CD14-positive monocyte (primary cell): ENCODE data around the gene RUFY1. TPM values are rescaled to one million over a fixed set of nuclear protein-coding genes. Genes with fewer than 3 reads are reported as not detected.

Source experiments
- DNase-seq, 3 donors: peaks; one replicate each; pipeline ENCODE4 v3.0.0-alpha.2; 2011 to 2022
- H2AFZ ChIP-seq: 2 replicates; pipeline ENCODE4 v1.6.0; 2012; ENCODE audit warnings: mild to moderate bottlenecking, low read depth, low read length, inconsistent platforms; ENCODE audit not compliant: insufficient read depth, poor library complexity, severe bottlenecking
- H3K27ac ChIP-seq, 2 donors: 1 replicate in 1 of 2; 2 replicates in 1 of 2; pipeline ENCODE4 v1.5.1; 2012 to 2013; ENCODE audit warnings: low read length in 2 of 2, control low read depth in 1 of 2, inconsistent platforms in 1 of 2, low read depth in 1 of 2, mild to moderate bottlenecking in 1 of 2
- H3K27me3 ChIP-seq, 2 donors: one replicate each; pipeline versions ENCODE4 v1.6.0 to v1.6.1; 2011 to 2013; ENCODE audit warnings: low read length in 2 of 2; ENCODE audit not compliant: control insufficient read depth in 2 of 2, insufficient read depth in 2 of 2
- H3K36me3 ChIP-seq, 2 donors: replicated peaks in 1 of 2; 1 replicate in 1 of 2; 2 replicates in 1 of 2; pipeline versions ENCODE4 v1.5.1 to v1.6.1; 2012 to 2013; ENCODE audit warnings: low read length in 2 of 2, control low read depth in 1 of 2, inconsistent platforms in 1 of 2, mild to moderate bottlenecking in 1 of 2; ENCODE audit not compliant: insufficient read depth in 2 of 2, control insufficient read depth in 1 of 2
- H3K4me1 ChIP-seq, 2 donors: 1 replicate in 1 of 2; 2 replicates in 1 of 2; pipeline versions ENCODE4 v1.5.1 to v1.6.1; 2012 to 2013; ENCODE audit warnings: low read length in 2 of 2, control low read depth in 1 of 2, inconsistent platforms in 1 of 2, mild to moderate bottlenecking in 1 of 2, moderate library complexity in 1 of 2; ENCODE audit not compliant: insufficient read depth in 2 of 2, control insufficient read depth in 1 of 2
- H3K4me2 ChIP-seq: replicated peaks from 2 replicates; pipeline ENCODE3; 2012; ENCODE audit warnings: low read length, moderate library complexity, mild to moderate bottlenecking; ENCODE audit not compliant: poor library complexity, severe bottlenecking; ENCODE audit errors: extremely low read depth
- H3K4me3 ChIP-seq, 3 experiments: fragments of 200-600 bp in 1 of 3; sonication (generic) in 1 of 3; replicated peaks in 1 of 3; 1 replicate in 2 of 3; 2 replicates in 1 of 3; pipeline ENCODE4 v1.5.1; 2011 to 2013; ENCODE audit warnings: low read length in 3 of 3, mild to moderate bottlenecking in 3 of 3, control low read depth in 2 of 3, low read depth in 2 of 3, inconsistent platforms in 1 of 3, moderate library complexity in 1 of 3
- H3K79me2 ChIP-seq: 2 replicates; pipeline ENCODE4 v1.6.0; 2012; ENCODE audit warnings: mild to moderate bottlenecking, control low read depth, inconsistent platforms, low read length, moderate library complexity; ENCODE audit not compliant: insufficient read depth
- H3K9ac ChIP-seq: 2 replicates; pipeline ENCODE4 v1.6.0; 2017; ENCODE audit warnings: low read length, mild to moderate bottlenecking; ENCODE audit not compliant: insufficient read depth, poor library complexity, severe bottlenecking
- H3K9me3 ChIP-seq, 2 donors: replicated peaks in 1 of 2; 1 replicate in 1 of 2; 2 replicates in 1 of 2; pipeline versions ENCODE4 v1.5.1 to v1.6.1; 2012 to 2013; ENCODE audit warnings: low read length in 2 of 2, control low read depth in 1 of 2; ENCODE audit not compliant: control insufficient read depth in 1 of 2, insufficient read depth in 1 of 2
- H4K20me1 ChIP-seq: 2 replicates; pipeline ENCODE4 v1.6.0; 2012; ENCODE audit warnings: mild to moderate bottlenecking, low read length, control low read depth, moderate library complexity; ENCODE audit not compliant: insufficient read depth
- H3K27ac Mint-ChIP-seq, 7 donors: one replicate each; pipeline ENCODE4 v1.8.0; 2020; ENCODE audit warnings: mild to moderate bottlenecking in 7 of 7, mixed read lengths in 7 of 7, moderate library complexity in 6 of 7, inconsistent platforms in 2 of 7
- H3K27me3 Mint-ChIP-seq, 3 donors: one replicate each; pipeline ENCODE4 v1.8.0; 2021 to 2022; ENCODE audit warnings: low read depth in 3 of 3, mild to moderate bottlenecking in 3 of 3, mixed read lengths in 3 of 3, moderate library complexity in 3 of 3, inconsistent platforms in 1 of 3
- H3K36me3 Mint-ChIP-seq, 2 donors: one replicate each; pipeline ENCODE4 v1.8.0; 2020; ENCODE audit warnings: mixed read lengths in 2 of 2, inconsistent platforms in 1 of 2, mild to moderate bottlenecking in 1 of 2
- H3K4me1 Mint-ChIP-seq: one replicate; pipeline ENCODE4 v1.8.0; 2020; ENCODE audit warnings: mild to moderate bottlenecking, mixed read lengths
- H3K4me3 Mint-ChIP-seq, 2 donors: one replicate each; pipeline ENCODE4 v1.8.0; 2020; ENCODE audit warnings: mild to moderate bottlenecking in 2 of 2, mixed read lengths in 2 of 2, moderate library complexity in 1 of 2
- H3K9me3 Mint-ChIP-seq, 7 donors: one replicate each; pipeline ENCODE4 v1.8.0; 2020 to 2022; ENCODE audit warnings: mixed read lengths in 7 of 7, mild to moderate bottlenecking in 6 of 7, moderate library complexity in 6 of 7, inconsistent platforms in 2 of 7
- WGBS: methylation state at CpG from one replicate; pipeline ENCODE4 v1.1.5; 2013; ENCODE audit warnings: missing lambda C conversion rate; ENCODE audit not compliant: insufficient coverage; 5-methylcytosine and 5-hydroxymethylcytosine counted together
- intact Hi-C, 2 donors: fragments of 100-400 bp; cut with micrococcal nuclease; formaldehyde crosslinking; loops; one replicate each; pipeline versions ENCODE4 v1.15.0 to v1.15.1; 2023
- polyA plus RNA-seq, 3 donors: library from polyadenylated mRNA; depleted of rRNA in 1 of 3; unstranded in 2 of 3; stranded (reverse) in 1 of 3; fragments of 300-500 nt in 2 of 3; fragments of >200 nt in 1 of 3; fragmentation: Illumina TruSeq in 2 of 3; gene quantifications; 1 replicate in 2 of 3; 2 replicates in 1 of 3; pipeline ENCODE4 v1.2.3, GENCODE V29; 2012 to 2021
- TF ChIP-seq, protein P1 (sequence below): fragments of 200-600 bp; IDR thresholded peaks from one replicate; pipeline ENCODE4 v1.8.0; 2022; ENCODE audit warnings: antibody characterized with exemption, mild to moderate bottlenecking

Gene RUFY1
- polyA plus RNA-seq, 3 donors = 26.9 to 29.3 (median 28.8) TPM

GRCh38 chr5:179599973-179600372, 49.6 kb downstream of the RUFY1 start:
- intact Hi-C loops = no loop called here
- Histone ChIP-seq H3K27me3 (no peaks in the 10 kb centered on the region), H3K27ac (peak overlapping the region; percentile 59 to 68), H3K36me3 (peaks cover 53 to 85% of the 10 kb centered on the region in 2 donors), H3K4me2 (peak overlapping the region; percentile 13), H3K79me2 (no peaks in the 10 kb centered on the region), H3K4me3 (peak overlapping the region in 1 of 3 experiments; percentile 44), H3K4me1 (peaks cover 14 to 17% of the 10 kb centered on the region in 2 donors), H2AFZ (no peak overlapping the region), H3K9me3 (no peaks in the 10 kb centered on the region), H4K20me1 (peaks cover 15% of the 10 kb centered on the region), H3K9ac (peak overlapping the region; percentile 12)
- peak overlapping the region; percentile 34 to 84 (median 79) for H3K27ac Mint-ChIP-seq
- DNase-seq = peak; percentile 29 to 67 (median 42)
- H3K27me3 Mint-ChIP-seq = no peaks in the 10 kb centered on the region
- TF ChIP-seq, protein P1, sequence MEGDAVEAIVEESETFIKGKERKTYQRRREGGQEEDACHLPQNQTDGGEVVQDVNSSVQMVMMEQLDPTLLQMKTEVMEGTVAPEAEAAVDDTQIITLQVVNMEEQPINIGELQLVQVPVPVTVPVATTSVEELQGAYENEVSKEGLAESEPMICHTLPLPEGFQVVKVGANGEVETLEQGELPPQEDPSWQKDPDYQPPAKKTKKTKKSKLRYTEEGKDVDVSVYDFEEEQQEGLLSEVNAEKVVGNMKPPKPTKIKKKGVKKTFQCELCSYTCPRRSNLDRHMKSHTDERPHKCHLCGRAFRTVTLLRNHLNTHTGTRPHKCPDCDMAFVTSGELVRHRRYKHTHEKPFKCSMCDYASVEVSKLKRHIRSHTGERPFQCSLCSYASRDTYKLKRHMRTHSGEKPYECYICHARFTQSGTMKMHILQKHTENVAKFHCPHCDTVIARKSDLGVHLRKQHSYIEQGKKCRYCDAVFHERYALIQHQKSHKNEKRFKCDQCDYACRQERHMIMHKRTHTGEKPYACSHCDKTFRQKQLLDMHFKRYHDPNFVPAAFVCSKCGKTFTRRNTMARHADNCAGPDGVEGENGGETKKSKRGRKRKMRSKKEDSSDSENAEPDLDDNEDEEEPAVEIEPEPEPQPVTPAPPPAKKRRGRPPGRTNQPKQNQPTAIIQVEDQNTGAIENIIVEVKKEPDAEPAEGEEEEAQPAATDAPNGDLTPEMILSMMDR = no peak
- peaks cover 55 to 92% of the 10 kb centered on the region in 2 donors for H3K36me3 Mint-ChIP-seq
- H3K9me3 Mint-ChIP-seq = peaks cover 0 to 1% (median 0%) of the 10 kb centered on the region in 7 donors
- H3K4me3 Mint-ChIP-seq = peak overlapping the region in 1 of 2 donors; percentile 39
- WGBS = 15% methylated on average over 9 of the region's 9 CpGs
- peaks cover 11% of the 10 kb centered on the region for H3K4me1 Mint-ChIP-seq

DNA sequence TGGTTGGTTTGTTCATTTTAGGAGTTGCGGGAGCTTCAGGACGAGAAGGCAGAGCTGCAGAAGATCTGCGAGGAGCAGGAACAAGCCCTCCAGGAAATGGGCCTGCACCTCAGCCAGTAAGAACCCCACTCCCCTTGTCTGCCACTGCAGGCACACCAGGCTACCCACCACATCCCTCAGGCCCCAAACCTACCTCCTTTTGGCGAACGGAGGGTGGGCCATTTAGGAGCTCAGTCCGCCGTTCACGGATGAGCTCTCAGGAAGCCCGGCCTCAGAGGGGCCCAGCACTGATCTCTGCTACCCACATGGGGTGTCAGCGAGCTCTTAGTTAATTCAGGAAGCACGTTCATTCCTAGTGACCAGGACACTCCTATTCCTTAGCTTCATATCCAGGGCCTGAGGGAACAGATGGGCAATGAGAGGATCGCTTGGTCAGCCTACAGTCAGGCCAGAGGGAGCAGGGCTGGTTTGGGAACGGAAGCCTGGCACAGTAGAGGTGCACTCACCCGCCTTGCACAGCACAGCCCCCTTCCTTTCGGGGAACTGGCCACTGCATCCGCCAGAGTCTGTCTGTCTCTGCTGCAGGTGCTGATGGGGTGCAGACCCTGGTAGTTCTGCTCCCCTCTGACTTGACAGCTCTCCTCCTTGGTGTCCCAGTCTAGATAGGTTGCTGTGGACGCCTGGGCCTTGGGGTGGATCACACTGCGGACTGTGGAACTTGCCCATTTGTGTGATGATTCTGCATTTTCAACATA, 51.7 kb downstream of the RUFY1 start:
- H3K4me1 Mint-ChIP-seq = peaks cover 11% of the 10 kb centered on the region
- peaks cover 0 to 1% (median 0%) of the 10 kb centered on the region in 7 donors for H3K9me3 Mint-ChIP-seq
- Histone ChIP-seq H3K4me2 (no peak overlapping the region), H3K36me3 (peaks cover 55 to 87% of the 10 kb centered on the region in 2 donors), H3K27me3 (no peaks in the 10 kb centered on the region), H3K27ac (no peak overlapping the region), H3K9me3 (no peaks in the 10 kb centered on the region), H2AFZ (no peak overlapping the region), H3K4me3 (no peak overlapping the region), H4K20me1 (peaks cover 34% of the 10 kb centered on the region), H3K4me1 (peaks cover 14 to 17% of the 10 kb centered on the region in 2 donors), H3K79me2 (no peaks in the 10 kb centered on the region), H3K9ac (no peak overlapping the region)
- peak overlapping the region in 2 of 7 donors; percentile 16 to 53 for H3K27ac Mint-ChIP-seq
- WGBS = 97% methylated on average over 11 of the region's 18 CpGs
- peaks cover 59 to 92% of the 10 kb centered on the region in 2 donors for H3K36me3 Mint-ChIP-seq
- TF ChIP-seq, protein P1 = no peak
- H3K27me3 Mint-ChIP-seq = no peaks in the 10 kb centered on the region
- DNase-seq = no peak
- intact Hi-C loops = no loop called here
- no peak overlapping the region for H3K4me3 Mint-ChIP-seq
